DOHH2 (cell line): ENCODE results near the gene UNC93B1.
"Not testable (repeated sequence)": the region's sequence is repeated elsewhere in the genome, so short reads cannot be mapped to it uniquely, and the experiment has no call there.

ENCODE experiments used
- EZH2phosphoT487 ChIP-seq: fragments of 200-600 bp; sonication (generic); IDR thresholded peaks from 2 replicates; pipeline ENCODE4 v1.6.1; 2017; ENCODE audit warnings: borderline replicate concordance, mild to moderate bottlenecking, antibody characterized with exemption, low read length, moderate library complexity, mixed read lengths
- TF ChIP-seq, protein P1 (sequence below): fragments of 200-600 bp; sonication (generic); IDR thresholded peaks from one replicate; pipeline ENCODE4 v1.5.1; 2014; ENCODE audit warnings: antibody characterized with exemption, mild to moderate bottlenecking, low read depth, low read length; ENCODE audit not compliant: poor library complexity, severe bottlenecking

DNA sequence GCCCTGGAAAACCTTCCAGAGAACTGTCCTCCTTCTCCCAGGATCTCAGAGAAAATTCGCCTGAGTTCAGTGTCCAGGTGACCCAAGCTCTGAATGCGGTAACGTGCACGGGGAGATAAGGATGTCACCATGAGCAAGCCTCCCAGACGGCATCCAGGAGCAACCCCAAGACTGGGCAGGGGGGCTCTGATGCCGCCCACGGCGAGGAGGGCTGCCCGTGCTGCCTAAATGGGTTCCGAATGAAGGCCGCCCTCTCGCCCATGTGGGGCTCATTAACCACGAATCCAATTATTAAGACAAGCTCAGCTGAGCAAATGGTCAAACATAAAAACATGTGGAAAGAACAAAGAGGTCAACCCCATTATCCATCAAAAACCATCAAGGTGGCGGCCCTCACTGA is 49.6 kb downstream of the UNC93B1 start:
- TF ChIP-seq, protein P1, sequence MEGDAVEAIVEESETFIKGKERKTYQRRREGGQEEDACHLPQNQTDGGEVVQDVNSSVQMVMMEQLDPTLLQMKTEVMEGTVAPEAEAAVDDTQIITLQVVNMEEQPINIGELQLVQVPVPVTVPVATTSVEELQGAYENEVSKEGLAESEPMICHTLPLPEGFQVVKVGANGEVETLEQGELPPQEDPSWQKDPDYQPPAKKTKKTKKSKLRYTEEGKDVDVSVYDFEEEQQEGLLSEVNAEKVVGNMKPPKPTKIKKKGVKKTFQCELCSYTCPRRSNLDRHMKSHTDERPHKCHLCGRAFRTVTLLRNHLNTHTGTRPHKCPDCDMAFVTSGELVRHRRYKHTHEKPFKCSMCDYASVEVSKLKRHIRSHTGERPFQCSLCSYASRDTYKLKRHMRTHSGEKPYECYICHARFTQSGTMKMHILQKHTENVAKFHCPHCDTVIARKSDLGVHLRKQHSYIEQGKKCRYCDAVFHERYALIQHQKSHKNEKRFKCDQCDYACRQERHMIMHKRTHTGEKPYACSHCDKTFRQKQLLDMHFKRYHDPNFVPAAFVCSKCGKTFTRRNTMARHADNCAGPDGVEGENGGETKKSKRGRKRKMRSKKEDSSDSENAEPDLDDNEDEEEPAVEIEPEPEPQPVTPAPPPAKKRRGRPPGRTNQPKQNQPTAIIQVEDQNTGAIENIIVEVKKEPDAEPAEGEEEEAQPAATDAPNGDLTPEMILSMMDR = not testable (repeated sequence)
- not testable (repeated sequence) for TF ChIP-seq EZH2phosphoT487
